DOHH2 (cell line): ENCODE data around the gene AMBRA1.

Source experiments
- CTCF ChIP-seq: fragments of 200-600 bp; sonication (generic); IDR thresholded peaks from one replicate; pipeline ENCODE4 v1.5.1; 2014; ENCODE audit warnings: antibody characterized with exemption, mild to moderate bottlenecking, low read depth, low read length; ENCODE audit not compliant: poor library complexity, severe bottlenecking
- EZH2phosphoT487 ChIP-seq: fragments of 200-600 bp; sonication (generic); IDR thresholded peaks from 2 replicates; pipeline ENCODE4 v1.6.1; 2017; ENCODE audit warnings: borderline replicate concordance, mild to moderate bottlenecking, antibody characterized with exemption, low read length, moderate library complexity, mixed read lengths

DNA sequence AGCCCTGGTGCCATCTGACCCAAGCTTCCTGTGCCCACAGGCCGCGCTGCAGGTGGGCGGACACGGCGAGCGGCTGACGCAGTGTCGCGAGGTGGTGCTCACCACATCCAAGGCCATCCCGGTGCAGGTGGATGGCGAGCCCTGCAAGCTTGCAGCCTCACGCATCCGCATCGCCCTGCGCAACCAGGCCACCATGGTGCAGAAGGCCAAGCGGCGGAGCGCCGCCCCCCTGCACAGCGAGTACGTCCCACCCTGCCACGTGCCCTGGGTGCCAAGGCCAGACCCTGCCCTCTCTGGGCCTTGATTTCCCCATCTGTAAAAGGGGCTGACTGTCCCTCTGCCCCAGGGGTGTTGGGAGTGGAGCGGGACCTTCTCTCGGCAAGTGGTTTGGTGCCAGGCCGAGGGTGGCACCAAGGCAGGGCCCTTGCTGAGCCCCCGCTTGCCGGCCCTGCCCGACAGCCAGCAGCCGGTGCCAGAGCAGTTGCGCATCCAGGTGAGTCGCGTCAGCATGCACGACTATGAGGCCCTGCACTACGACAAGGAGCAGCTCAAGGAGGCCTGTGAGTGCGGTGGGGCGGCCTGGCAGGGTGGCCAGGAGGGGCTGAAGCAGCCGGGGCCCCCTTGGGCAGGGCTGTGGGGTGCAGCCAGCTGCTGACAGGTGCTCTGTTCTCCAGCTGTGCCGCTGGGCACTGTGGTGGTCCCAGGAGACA lies 218.3 kb downstream of the AMBRA1 start:
- TF ChIP-seq CTCF, result no peak
- no peak for TF ChIP-seq EZH2phosphoT487
